ENCODE measurements around the gene WEE2. TPM values are rescaled to one million over a fixed set of nuclear protein-coding genes. Genes with fewer than 3 reads are reported as not detected.

The WEE2 gene
- total RNA-seq, 3 donors from 2014 or later, result not detected

GRCh38 chr7:141691540-141691939 lies 16.6 kb upstream of the WEE2 start:
- intact Hi-C loops (cut with DNase I; ENCODE audit: low total_unique reads), result no loop called here
- Histone ChIP-seq H3K4me3 (no peak overlapping the region), H3K27me3 (no peaks in the 10 kb centered on the region), H3K27ac (no peak overlapping the region), H3K9me3 (no peaks in the 10 kb centered on the region), H3K4me1 (no peaks in the 10 kb centered on the region), H3K36me3 (no peaks in the 10 kb centered on the region)
- no peak for DNase-seq (ENCODE audit: low spot score in 2 of 2)
- no peak for TF ChIP-seq POLR2A (IDR thresholded peaks at IDR 0.05)
- TF ChIP-seq POLR2AphosphoS5 (IDR thresholded peaks at IDR 0.05), result no peak
- TF ChIP-seq CTCF (IDR thresholded peaks at IDR 0.05), result no peak

- Histone ChIP-seq H3K4me3 (no peak overlapping the region), H3K9me3 (no peaks in the 10 kb centered on the region), H3K4me1 (no peaks in the 10 kb centered on the region), H3K36me3 (no peaks in the 10 kb centered on the region), H3K27ac (no peak overlapping the region), H3K27me3 (no peaks in the 10 kb centered on the region)
- intact Hi-C loops (cut with DNase I; ENCODE audit: low total_unique reads), result no loop called here
- TF ChIP-seq POLR2A (IDR thresholded peaks at IDR 0.05) (no peak), POLR2AphosphoS5 (IDR thresholded peaks at IDR 0.05) (no peak), CTCF (IDR thresholded peaks at IDR 0.05) (no peak)
- no peak for DNase-seq (ENCODE audit: low spot score in 2 of 2)
Measured at GRCh38 chr7:141691961-141692360, 16.2 kb upstream of the WEE2 start.

- Histone ChIP-seq H3K36me3 (no peaks in the 10 kb centered on the region), H3K4me1 (no peaks in the 10 kb centered on the region), H3K4me3 (no peak overlapping the region), H3K9me3 (no peaks in the 10 kb centered on the region), H3K27ac (no peak overlapping the region), H3K27me3 (no peaks in the 10 kb centered on the region)
- TF ChIP-seq CTCF (IDR thresholded peaks at IDR 0.05) (no peak), POLR2AphosphoS5 (IDR thresholded peaks at IDR 0.05) (no peak), POLR2A (IDR thresholded peaks at IDR 0.05) (no peak)
- no peak for DNase-seq (ENCODE audit: low spot score in 2 of 2)
- intact Hi-C loops (cut with DNase I; ENCODE audit: low total_unique reads), result no loop called here
Measured at GRCh38 chr7:141693082-141693481, 15.1 kb upstream of the WEE2 start.

GRCh38 chr7:141695803-141696289 lies 12.3 kb upstream of the WEE2 start:
- Histone ChIP-seq H3K4me1 (no peaks in the 10 kb centered on the region), H3K27me3 (no peaks in the 10 kb centered on the region), H3K36me3 (no peaks in the 10 kb centered on the region), H3K4me3 (no peak overlapping the region), H3K9me3 (no peaks in the 10 kb centered on the region), H3K27ac (no peak overlapping the region)
- no peak for TF ChIP-seq POLR2A (IDR thresholded peaks at IDR 0.05)
- TF ChIP-seq CTCF (IDR thresholded peaks at IDR 0.05), result no peak
- no peak for TF ChIP-seq POLR2AphosphoS5 (IDR thresholded peaks at IDR 0.05)
- intact Hi-C loops (cut with DNase I; ENCODE audit: low total_unique reads), result no loop called here
- no peak for DNase-seq (ENCODE audit: low spot score in 2 of 2)

- no peak for TF ChIP-seq POLR2AphosphoS5 (IDR thresholded peaks at IDR 0.05)
- no peak for TF ChIP-seq CTCF (IDR thresholded peaks at IDR 0.05)
- TF ChIP-seq POLR2A (IDR thresholded peaks at IDR 0.05), result no peak
- Histone ChIP-seq H3K4me3 (no peak overlapping the region), H3K4me1 (no peaks in the 10 kb centered on the region), H3K27me3 (no peaks in the 10 kb centered on the region), H3K27ac (no peak overlapping the region), H3K36me3 (no peaks in the 10 kb centered on the region), H3K9me3 (no peaks in the 10 kb centered on the region)
- intact Hi-C loops (cut with DNase I; ENCODE audit: low total_unique reads), result no loop called here
- no peak for DNase-seq (ENCODE audit: low spot score in 2 of 2)
Measured at GRCh38 chr7:141696348-141696747, 11.8 kb upstream of the WEE2 start.

All from breast epithelium (tissue), 4 donors.